ENCODE measurements around the gene SRPRB. TPM values are rescaled to one million over a fixed set of nuclear protein-coding genes. Genes with fewer than 3 reads are reported as not detected.

The SRPRB gene
- total and polyA plus RNA-seq, 2 donors (not counting 3 experiments of a cell fraction or from before 2014, with no cell fraction given) = 22.7 to 69.2 TPM

DNA sequence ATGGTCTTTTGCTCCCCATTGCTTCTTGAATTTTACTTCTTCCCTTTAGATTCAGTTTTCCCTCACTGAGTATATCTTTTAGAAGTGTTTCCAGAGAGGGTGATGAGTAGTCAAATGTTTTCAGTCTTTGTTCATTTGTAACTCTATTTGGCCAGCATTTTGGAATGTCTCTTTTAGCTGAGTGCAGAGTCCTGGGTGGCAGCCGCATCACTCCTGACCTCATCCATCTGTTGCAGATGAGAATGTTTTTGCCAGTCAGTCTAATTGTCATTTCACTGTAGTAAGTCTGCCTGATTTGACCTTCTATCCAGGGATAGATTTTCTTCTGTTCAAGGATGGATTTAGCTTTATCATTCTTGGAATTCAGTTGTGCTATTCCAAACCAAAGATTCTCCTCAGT lies 7.3 kb downstream of the SRPRB start:
- no peaks in the 10 kb centered on the region for H3K9me1 ChIP-seq (replicated peaks; ENCODE audit: control insufficient read depth, extremely low read depth, insufficient read depth, low read length)
- no peaks in the 10 kb centered on the region for H3K4me1 ChIP-seq (ENCODE audit: control insufficient read depth, extremely low read depth, insufficient read depth, low read length)
- ChIA-PET CTCF (no interaction called here), POLR2A (no interaction called here)
- H3K79me2 ChIP-seq (ENCODE audit: control insufficient read depth, insufficient read depth, low read length) = no peaks in the 10 kb centered on the region
- H3K9me3 ChIP-seq (replicated peaks; ENCODE audit: control insufficient read depth, insufficient read depth, low read length) = no peaks in the 10 kb centered on the region
- no peak for DNase-seq (ENCODE audit: low read depth, low spot score)
- H3K27ac ChIP-seq (ENCODE audit: insufficient read depth, low read depth, low read length) = no peak overlapping the region
- intact Hi-C loops (cut with micrococcal nuclease) (loop anchor here (10.0 kb wide), 1 partner anchor 672 kb away; the partner anchor contains the start of genes ANAPC13 and CEP63), dilution Hi-C loops (cut with MboI; ENCODE audit: extremely low pct_ligation_motif_present, low sequenced_read_pairs) (no loop called here)
- H3K4me2 ChIP-seq (ENCODE audit: insufficient read depth, low read length) = no peak overlapping the region
- H3K27me3 ChIP-seq (ENCODE audit: control insufficient read depth in 2 of 2, insufficient read depth in 2 of 2, low read length in 2 of 2) = no peaks in the 10 kb centered on the region
- no peak for FAIRE-seq
- no TSS peak for BruUV-seq (replicated peaks)
- H4K20me1 ChIP-seq (replicated peaks; ENCODE audit: control insufficient read depth, extremely low read depth, insufficient read depth, low read length) = no peaks in the 10 kb centered on the region
- H3K4me3 ChIP-seq (replicated peaks in 1 of 3; ENCODE audit: insufficient read depth in 1 of 3, low read depth in 1 of 3, low read length in 3 of 3) = no peak overlapping the region
- TF ChIP-seq CTCF (IDR thresholded peaks at IDR 0.05; ENCODE audit: extremely low read depth in 1 of 2, insufficient read depth in 1 of 2, low read depth in 1 of 2, low read length in 2 of 2) = no peak
- TF ChIP-seq MYC (IDR thresholded peaks at IDR 0.05; ENCODE audit: low read depth, low read length) = no peak
- TF ChIP-seq POLR2AphosphoS5 (IDR thresholded peaks at IDR 0.05; ENCODE audit: insufficient read depth, low read depth, low read length) = no peak
- no peak for TF ChIP-seq EZH2 (IDR thresholded peaks at IDR 0.05; ENCODE audit: borderline replicate concordance, low read depth, low read length, severe bottlenecking)
- no peak for TF ChIP-seq POLR2A (IDR thresholded peaks at IDR 0.05; ENCODE audit: low read depth, low read length)
- no peak for TF ChIP-seq JUN (IDR thresholded peaks at IDR 0.05; ENCODE audit: borderline replicate concordance, insufficient read depth, insufficient read length, low read depth)
- TF ChIP-seq, protein P1, sequence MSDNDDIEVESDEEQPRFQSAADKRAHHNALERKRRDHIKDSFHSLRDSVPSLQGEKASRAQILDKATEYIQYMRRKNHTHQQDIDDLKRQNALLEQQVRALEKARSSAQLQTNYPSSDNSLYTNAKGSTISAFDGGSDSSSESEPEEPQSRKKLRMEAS (IDR thresholded peaks at IDR 0.05; ENCODE audit: insufficient read depth, insufficient read length) = no peak
- no peak for TF ChIP-seq FOS (IDR thresholded peaks at IDR 0.05; ENCODE audit: borderline replicate concordance, insufficient read depth, low read length)
- TF ChIP-seq GATA2 (IDR thresholded peaks at IDR 0.05; ENCODE audit: insufficient read depth, insufficient read length, low read depth, low read length) = no peak
- H3K9ac ChIP-seq (replicated peaks; ENCODE audit: extremely low read depth, insufficient read depth, low read length) = no peak overlapping the region
- H2AFZ ChIP-seq (ENCODE audit: low read depth, low read length) = no peak overlapping the region
- H3K36me3 ChIP-seq (ENCODE audit: control insufficient read depth in 2 of 2, extremely low read depth in 1 of 2, insufficient read depth in 2 of 2, low read length in 2 of 2) = peaks cover 9 to 11% of the 10 kb centered on the region in 2 experiments
